GM19099 (cell line): ENCODE data around the gene ATP2A1.

ENCODE experiments used
- POLR2A ChIP-seq: IDR thresholded peaks from 3 replicates; pipeline ENCODE4 v1.6.1; 2011; ENCODE audit warnings: low read depth; ENCODE audit not compliant: insufficient read length; ENCODE audit errors: extremely low read depth

Gene ATP2A1

DNA sequence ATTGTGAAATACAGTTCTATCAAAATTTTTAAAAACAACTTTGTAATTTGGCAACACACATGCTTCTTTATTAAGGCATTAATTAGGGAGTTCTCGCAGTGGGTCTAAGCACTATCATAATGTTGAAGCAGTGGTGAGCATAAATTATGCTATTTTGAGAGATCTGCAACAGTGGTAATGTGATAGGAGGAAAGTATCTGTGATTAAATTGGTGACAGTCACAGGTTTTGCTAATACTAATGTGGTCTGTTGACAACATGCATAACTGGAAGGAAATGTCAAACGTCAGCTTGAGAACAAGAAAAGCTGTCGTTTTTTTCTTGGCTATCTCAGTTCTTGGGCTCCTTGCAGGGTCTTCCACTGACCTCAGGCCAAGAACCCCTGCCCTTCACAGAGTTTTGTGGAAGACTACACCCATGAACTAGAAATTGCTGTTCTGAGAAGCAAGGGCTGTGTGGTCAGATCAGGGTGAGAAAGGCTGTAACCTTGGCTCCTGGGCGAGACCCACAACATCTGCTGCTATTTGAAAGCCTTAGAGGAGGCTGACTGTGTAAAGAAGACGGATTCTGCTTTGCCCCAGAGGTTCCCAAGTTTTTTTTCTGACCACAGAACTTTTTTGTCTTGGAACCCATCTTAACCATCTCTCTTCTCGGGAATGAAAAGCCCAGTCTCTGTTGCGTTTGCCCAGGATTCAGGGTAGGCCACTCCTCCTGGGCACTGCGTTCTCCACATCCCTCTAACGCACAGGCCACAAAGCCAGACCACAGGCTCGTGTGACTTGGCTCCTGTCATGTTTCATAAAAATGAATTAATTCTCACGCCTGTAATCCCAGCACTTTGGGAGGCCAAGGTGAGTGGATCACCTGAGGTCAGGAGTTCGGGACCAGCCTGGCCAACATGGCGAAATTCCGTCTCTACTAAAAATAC lies 13.9 kb downstream of the ATP2A1 start:
- no peak for TF ChIP-seq POLR2A

- TF ChIP-seq POLR2A = no peak
Measured at GRCh38 chr16:28893291-28893690, 15.0 kb downstream of the ATP2A1 start.

GRCh38 chr16:28895609-28896008 lies 17.3 kb downstream of the ATP2A1 start:
- TF ChIP-seq POLR2A = no peak

- no peak for TF ChIP-seq POLR2A
Measured at GRCh38 chr16:28897826-28898225, 19.5 kb downstream of the ATP2A1 start.

DNA sequence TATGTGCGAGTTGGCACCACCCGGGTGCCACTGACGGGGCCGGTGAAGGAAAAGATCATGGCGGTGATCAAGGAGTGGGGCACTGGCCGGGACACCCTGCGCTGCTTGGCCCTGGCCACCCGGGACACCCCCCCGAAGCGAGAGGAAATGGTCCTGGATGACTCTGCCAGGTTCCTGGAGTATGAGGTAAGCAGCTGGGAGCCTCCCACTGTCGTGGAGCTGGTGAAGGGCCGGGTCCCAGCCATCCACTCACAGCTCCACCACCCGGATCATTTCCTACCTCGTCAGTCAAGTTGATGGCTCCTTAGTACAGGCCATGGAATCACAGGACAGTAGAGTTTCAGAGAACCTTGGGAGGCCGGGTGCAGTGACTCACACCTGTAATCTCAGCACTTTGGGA lies 20.0 kb downstream of the ATP2A1 start:
- no peak for TF ChIP-seq POLR2A

DNA sequence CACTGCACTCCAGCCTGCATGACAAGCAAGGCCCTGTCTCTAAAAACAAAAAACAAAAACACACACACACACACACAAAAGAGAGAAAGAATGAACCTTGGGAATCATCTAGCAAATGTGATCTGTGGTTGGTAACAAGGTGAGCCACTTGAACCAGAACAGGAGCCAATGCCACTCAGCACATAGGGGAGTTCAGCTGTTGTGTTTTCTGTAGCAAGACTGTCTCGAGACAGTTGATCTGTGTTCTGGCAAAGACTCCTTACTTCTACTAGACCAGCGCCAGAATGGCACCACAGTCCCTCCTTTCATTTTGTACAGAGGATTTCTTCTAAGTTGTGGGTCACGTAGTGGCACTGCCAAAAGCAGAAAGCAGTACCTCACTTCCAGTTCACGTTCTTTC lies 20.7 kb downstream of the ATP2A1 start:
- no peak for TF ChIP-seq POLR2A

DNA sequence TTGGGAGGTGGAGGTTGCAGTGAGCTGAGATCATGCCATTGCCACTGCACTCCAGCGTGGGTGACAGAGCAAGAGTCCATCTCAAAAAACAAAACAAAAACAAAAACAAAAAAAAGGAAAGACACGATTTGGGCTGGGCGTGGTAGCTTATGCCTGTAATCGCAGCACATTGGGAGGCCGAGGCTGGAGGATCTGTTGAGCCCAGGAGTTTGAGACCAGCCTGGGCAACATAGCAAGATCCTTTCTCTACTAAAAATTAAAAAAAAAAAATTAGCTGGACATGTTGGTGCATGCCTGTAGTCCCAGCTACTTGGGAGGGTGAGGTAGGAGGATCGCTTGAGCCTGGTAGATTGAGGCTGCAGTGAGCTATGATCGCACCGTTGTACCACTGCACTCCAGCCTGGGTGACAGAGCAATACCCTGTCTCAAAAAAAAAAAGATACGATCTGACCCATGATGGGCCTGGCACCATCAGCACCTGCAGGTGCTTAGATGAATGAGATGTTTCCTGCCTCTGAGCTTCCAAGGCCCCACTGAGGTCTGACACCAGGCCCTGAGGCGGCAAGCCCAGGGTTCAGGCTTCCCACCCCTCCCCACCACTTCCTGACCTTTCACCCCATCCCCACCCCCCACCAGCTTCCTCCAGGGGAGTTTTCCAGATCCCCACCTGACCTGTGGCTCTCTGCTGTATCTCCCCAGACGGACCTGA lies 21.7 kb downstream of the ATP2A1 start:
- TF ChIP-seq POLR2A = no peak

- no peak for TF ChIP-seq POLR2A
Measured at GRCh38 chr16:28900601-28901000, 22.3 kb downstream of the ATP2A1 start.

DNA sequence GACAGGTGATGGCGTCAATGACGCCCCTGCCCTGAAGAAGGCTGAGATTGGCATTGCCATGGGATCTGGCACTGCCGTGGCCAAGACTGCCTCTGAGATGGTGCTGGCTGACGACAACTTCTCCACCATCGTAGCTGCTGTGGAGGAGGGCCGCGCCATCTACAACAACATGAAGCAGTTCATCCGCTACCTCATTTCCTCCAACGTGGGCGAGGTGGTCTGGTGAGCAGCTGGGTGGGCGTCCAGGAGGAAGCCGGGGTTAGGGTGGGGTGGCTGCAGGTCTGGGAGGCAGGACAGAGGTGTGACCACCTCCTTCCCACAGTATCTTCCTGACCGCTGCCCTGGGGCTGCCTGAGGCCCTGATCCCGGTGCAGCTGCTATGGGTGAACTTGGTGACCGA lies 23.6 kb downstream of the ATP2A1 start:
- no peak for TF ChIP-seq POLR2A

- no peak for TF ChIP-seq POLR2A
Measured at GRCh38 chr16:28902909-28903308, 24.6 kb downstream of the ATP2A1 start.

- no peak for TF ChIP-seq POLR2A
Measured at GRCh38 chr16:28903344-28904042, 25.2 kb downstream of the ATP2A1 start.

DNA sequence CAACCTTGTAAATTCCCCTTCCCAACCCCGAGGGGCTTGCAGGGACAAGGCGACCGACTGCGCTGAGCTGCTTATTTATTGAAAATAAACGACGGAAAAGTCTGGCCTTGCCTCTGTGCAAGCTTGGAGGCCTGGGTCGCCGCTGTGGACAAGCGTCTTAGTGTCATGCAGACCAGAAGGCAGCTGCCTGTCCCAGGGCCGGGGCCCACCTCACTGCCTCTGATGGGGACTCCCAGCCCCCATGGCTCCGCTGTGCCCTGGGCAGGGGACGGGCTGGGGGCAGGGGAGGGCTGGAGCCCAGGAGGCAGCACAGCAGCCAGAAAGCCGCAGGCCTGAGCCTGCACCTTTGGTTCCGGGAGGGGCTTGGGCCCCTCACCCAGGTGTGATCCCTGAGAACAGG lies 26.1 kb downstream of the ATP2A1 start:
- no peak for TF ChIP-seq POLR2A

- TF ChIP-seq POLR2A = no peak
Measured at GRCh38 chr16:28904828-28905227, 26.5 kb downstream of the ATP2A1 start.

GRCh38 chr16:28905229-28905754 lies 27.0 kb downstream of the ATP2A1 start:
- TF ChIP-seq POLR2A = no peak

GRCh38 chr16:28905800-28906372 lies 27.6 kb downstream of the ATP2A1 start:
- no peak for TF ChIP-seq POLR2A
